Measurements from ENCODE around the gene FRAS1.
"Not testable (repeated sequence)": the region's sequence is repeated elsewhere in the genome, so short reads cannot be mapped to it uniquely, and the experiment has no call there.

The FRAS1 gene

GRCh38 chr4:78534286-78534955, 477.3 kb downstream of the FRAS1 start:
- H3K4me3 Mint-ChIP-seq, result no peak overlapping the region
- H3K4me1 Mint-ChIP-seq (ENCODE audit: low read depth), result no peaks in the 10 kb centered on the region
- no peak overlapping the region for H3K27ac Mint-ChIP-seq
- no peak for DNase-seq (ENCODE audit: low spot score)
- no peaks in the 10 kb centered on the region for H3K27me3 Mint-ChIP-seq (ENCODE audit: low read depth)
- H3K36me3 Mint-ChIP-seq (ENCODE audit: low read depth), result no peaks in the 10 kb centered on the region
- H3K9me3 Mint-ChIP-seq, result no peaks in the 10 kb centered on the region

- Mint-ChIP-seq H3K36me3 (ENCODE audit: low read depth) (no peaks in the 10 kb centered on the region), H3K4me3 (no peak overlapping the region), H3K4me1 (ENCODE audit: low read depth) (no peaks in the 10 kb centered on the region), H3K27ac (no peak overlapping the region), H3K9me3 (no peaks in the 10 kb centered on the region), H3K27me3 (ENCODE audit: low read depth) (peaks cover 24% of the 10 kb centered on the region)
- no peak for DNase-seq (ENCODE audit: low spot score)
These were observed 485.2 kb downstream of the FRAS1 start for GRCh38 chr4:78542373-78542772.

GRCh38 chr4:78543424-78544125, 486.5 kb downstream of the FRAS1 start:
- Mint-ChIP-seq H3K36me3 (ENCODE audit: low read depth) (no peaks in the 10 kb centered on the region), H3K9me3 (no peaks in the 10 kb centered on the region), H3K27me3 (ENCODE audit: low read depth) (peaks cover 24% of the 10 kb centered on the region), H3K27ac (no peak overlapping the region), H3K4me1 (ENCODE audit: low read depth) (no peaks in the 10 kb centered on the region), H3K4me3 (no peak overlapping the region)
- no peak for DNase-seq (ENCODE audit: low spot score)

GRCh38 chr4:78544678-78545077, 487.6 kb downstream of the FRAS1 start:
- H3K27me3 Mint-ChIP-seq (ENCODE audit: low read depth), result peaks cover 26% of the 10 kb centered on the region
- no peak overlapping the region for H3K4me3 Mint-ChIP-seq
- DNase-seq (ENCODE audit: low spot score), result no peak
- no peak overlapping the region for H3K27ac Mint-ChIP-seq
- H3K4me1 Mint-ChIP-seq (ENCODE audit: low read depth), result no peaks in the 10 kb centered on the region
- no peaks in the 10 kb centered on the region for H3K9me3 Mint-ChIP-seq
- no peaks in the 10 kb centered on the region for H3K36me3 Mint-ChIP-seq (ENCODE audit: low read depth)

- Mint-ChIP-seq H3K27me3 (ENCODE audit: low read depth) (peaks cover 35% of the 10 kb centered on the region), H3K9me3 (no peaks in the 10 kb centered on the region), H3K4me1 (ENCODE audit: low read depth) (no peaks in the 10 kb centered on the region), H3K27ac (no peak overlapping the region), H3K36me3 (ENCODE audit: low read depth) (no peaks in the 10 kb centered on the region), H3K4me3 (no peak overlapping the region)
- DNase-seq (ENCODE audit: low spot score), result no peak
These were observed 488.4 kb downstream of the FRAS1 start for GRCh38 chr4:78545275-78546246.

GRCh38 chr4:78547899-78548298, 490.8 kb downstream of the FRAS1 start:
- H3K4me1 Mint-ChIP-seq (ENCODE audit: low read depth); H3K27ac Mint-ChIP-seq; H3K4me3 Mint-ChIP-seq; H3K36me3 Mint-ChIP-seq (ENCODE audit: low read depth); DNase-seq (ENCODE audit: low spot score); H3K9me3 Mint-ChIP-seq: not testable (repeated sequence)
- H3K27me3 Mint-ChIP-seq (ENCODE audit: low read depth), result peaks cover 46% of the 10 kb centered on the region

GRCh38 chr4:78548889-78549288, 491.8 kb downstream of the FRAS1 start:
- not testable (repeated sequence) for H3K27ac Mint-ChIP-seq; H3K36me3 Mint-ChIP-seq (ENCODE audit: low read depth); H3K4me3 Mint-ChIP-seq; H3K9me3 Mint-ChIP-seq; H3K4me1 Mint-ChIP-seq (ENCODE audit: low read depth); DNase-seq (ENCODE audit: low spot score)
- peaks cover 43% of the 10 kb centered on the region for H3K27me3 Mint-ChIP-seq (ENCODE audit: low read depth)

- Mint-ChIP-seq H3K9me3 (no peaks in the 10 kb centered on the region), H3K27ac (no peak within 1 kb of the TSS), H3K27me3 (ENCODE audit: low read depth) (peaks cover 37% of the 10 kb centered on the region), H3K4me3 (peak within 1 kb of the TSS; percentile 80), H3K36me3 (ENCODE audit: low read depth) (no peaks in the 10 kb centered on the region), H3K4me1 (ENCODE audit: low read depth) (peaks cover 9% of the 10 kb centered on the region)
- no peak for DNase-seq (ENCODE audit: low spot score)
These were observed 494.6 kb downstream of the FRAS1 start, which contains the start of gene ANXA3 for GRCh38 chr4:78551420-78552351. ANXA3 (plus strand) TSS chr4:78551770; CDS start chr4:78554474, 2,704 bp downstream.

- peaks cover 9% of the 10 kb centered on the region for H3K4me1 Mint-ChIP-seq (ENCODE audit: low read depth)
- no peak for DNase-seq (ENCODE audit: low spot score)
- H3K27ac Mint-ChIP-seq, result no peak overlapping the region
- no peaks in the 10 kb centered on the region for H3K9me3 Mint-ChIP-seq
- H3K27me3 Mint-ChIP-seq (ENCODE audit: low read depth), result peaks cover 37% of the 10 kb centered on the region
- H3K36me3 Mint-ChIP-seq (ENCODE audit: low read depth), result no peaks in the 10 kb centered on the region
- peak overlapping the region; percentile 42 for H3K4me3 Mint-ChIP-seq
These were observed 495.4 kb downstream of the FRAS1 start for GRCh38 chr4:78552389-78553042.

- no peak overlapping the region for H3K4me3 Mint-ChIP-seq
- no peak for DNase-seq (ENCODE audit: low spot score)
- H3K27me3 Mint-ChIP-seq (ENCODE audit: low read depth), result peaks cover 38% of the 10 kb centered on the region
- H3K27ac Mint-ChIP-seq, result no peak overlapping the region
- no peaks in the 10 kb centered on the region for H3K36me3 Mint-ChIP-seq (ENCODE audit: low read depth)
- peaks cover 9% of the 10 kb centered on the region for H3K4me1 Mint-ChIP-seq (ENCODE audit: low read depth)
- H3K9me3 Mint-ChIP-seq, result no peaks in the 10 kb centered on the region
These were observed 495.9 kb downstream of the FRAS1 start for GRCh38 chr4:78553043-78553396.

- Mint-ChIP-seq H3K9me3 (no peaks in the 10 kb centered on the region), H3K27me3 (ENCODE audit: low read depth) (peaks cover 42% of the 10 kb centered on the region), H3K27ac (no peak overlapping the region), H3K4me1 (ENCODE audit: low read depth) (peaks cover 9% of the 10 kb centered on the region), H3K4me3 (no peak overlapping the region), H3K36me3 (ENCODE audit: low read depth) (no peaks in the 10 kb centered on the region)
- no peak for DNase-seq (ENCODE audit: low spot score)
These were observed 496.5 kb downstream of the FRAS1 start for GRCh38 chr4:78553529-78554060.

GRCh38 chr4:78556665-78557064, 499.5 kb downstream of the FRAS1 start:
- H3K4me1 Mint-ChIP-seq (ENCODE audit: low read depth), result peaks cover 5% of the 10 kb centered on the region
- DNase-seq (ENCODE audit: low spot score), result no peak
- no peaks in the 10 kb centered on the region for H3K36me3 Mint-ChIP-seq (ENCODE audit: low read depth)
- H3K9me3 Mint-ChIP-seq, result no peaks in the 10 kb centered on the region
- H3K27ac Mint-ChIP-seq, result no peak overlapping the region
- no peak overlapping the region for H3K4me3 Mint-ChIP-seq
- peaks cover 21% of the 10 kb centered on the region for H3K27me3 Mint-ChIP-seq (ENCODE audit: low read depth)
